Heart left ventricle (tissue), 16 donors: ENCODE measurements around the gene ADIG. TPM values are rescaled to one million over a fixed set of nuclear protein-coding genes. Genes with fewer than 3 reads are reported as not detected.

Experiments used
- ATAC-seq, 4 donors: fragments of 200-7000 bp; cut with Tn5 transposase; one replicate each; pipeline ENCODE4 v1.9.1; 2020 to 2022; ENCODE audit warnings: moderate library complexity in 4 of 4, mild to moderate bottlenecking in 3 of 4, moderate number of reproducible peaks in 1 of 4
- DNase-seq, 5 donors: peaks; one replicate each; pipeline ENCODE4 v3.0.0-alpha.2; 2020
- H3K27ac ChIP-seq, 12 donors: fragments of 200-600 bp; sonication (generic) in 4 of 12; one replicate each; pipeline versions ENCODE4 v1.5.0 to v1.8.0; 2016 to 2022; ENCODE audit warnings: mild to moderate bottlenecking in 2 of 12
- H3K27me3 ChIP-seq, 9 donors: fragments of 200-600 bp; sonication (generic) in 2 of 9; one replicate each; pipeline versions ENCODE4 v1.5.1 to v1.8.0; 2016 to 2022; ENCODE audit warnings: mild to moderate bottlenecking in 3 of 9
- H3K36me3 ChIP-seq, 9 donors: fragments of 200-600 bp; sonication (generic) in 2 of 9; one replicate each; pipeline versions ENCODE4 v1.5.0 to v1.8.0; 2018 to 2022; ENCODE audit warnings: mild to moderate bottlenecking in 2 of 9
- H3K4me1 ChIP-seq, 12 donors: fragments of 200-600 bp; sonication (generic) in 4 of 12; one replicate each; pipeline versions ENCODE4 v1.5.0 to v1.8.0; 2016 to 2022; ENCODE audit warnings: mild to moderate bottlenecking in 3 of 12
- H3K4me3 ChIP-seq, 12 donors: fragments of 200-600 bp; sonication (generic) in 4 of 12; one replicate each; pipeline versions ENCODE4 v1.5.0 to v1.8.0; 2017 to 2022; ENCODE audit warnings: mild to moderate bottlenecking in 9 of 12, moderate library complexity in 4 of 12
- H3K9me3 ChIP-seq, 12 donors: fragments of 200-600 bp; sonication (generic) in 4 of 12; one replicate each; pipeline versions ENCODE4 v1.5.0 to v1.8.0; 2016 to 2022; ENCODE audit warnings: mild to moderate bottlenecking in 1 of 12
- POLR2A ChIP-seq, 2 donors: fragments of 450-650 bp; IDR thresholded peaks; one replicate each; pipeline ENCODE4 v1.6.1; 2017; ENCODE audit warnings: antibody characterized with exemption in 2 of 2, mild to moderate bottlenecking in 2 of 2, moderate library complexity in 2 of 2
- WGBS, 4 donors: extraction: QIAGEN DNeasy Blood & Tissue Kit in 2 of 4; methylation state at CpG; one replicate each; pipeline versions ENCODE4 v1.1.5 to v1.1.7; 2013 to 2018; 5-methylcytosine and 5-hydroxymethylcytosine counted together
- intact Hi-C, 10 donors: fragments of 100-400 bp; cut with DNase I; formaldehyde crosslinking; loops; one replicate each; pipeline versions ENCODE4 v1.11.1 to v1.14.2; 2022
- polyA plus RNA-seq, 2 donors: library from polyadenylated mRNA; stranded (reverse); fragments of 200-250 nt; gene quantifications; one replicate each; pipeline ENCODE4 v1.2.3, GENCODE V29; 2013
- total RNA-seq, 9 donors: library from RNA; depleted of rRNA in 2 of 9; stranded (reverse); fragments of >200 nt in 2 of 9; fragmentation: NEBNext Ultra II Directional in 3 of 9; extraction: Animal tissue kit (Norgen Biotek cat#: 25700) in 3 of 9; gene quantifications; one replicate each; pipeline versions ENCODE4 v1.1.0 to v1.2.4, GENCODE V29; 2016 to 2023
- TF ChIP-seq, protein P1 (sequence below), 12 donors: fragments of 200-600 bp; sonication (generic) in 4 of 12; IDR thresholded peaks; one replicate each; pipeline versions ENCODE4 v1.5.0 to v1.8.0; 2018 to 2022; ENCODE audit warnings: antibody characterized with exemption in 12 of 12, mild to moderate bottlenecking in 5 of 12
- donor health status: ischemic (EF 13 %, LVEDD 7.1; RV severe dilation, severe dysfunction).
- donor health status: healthy with polysubstance abuse.
- donor health status: DM: no; HTN: yes; CAD: no.
- donor health status: DM: no; HTN: no; CAD: no.
- donor health status: ischemic (EF 25% LVEDD 6.9; RV normal size, moderate dysfunction).
- donor health status: ischemic (EF 25% LVEDD 5.7; RV mildly dilated, moderate dysfunction).
- donor health status: healthy.
- donor health status: DM: yes; HTN: yes; CAD: no.
- donor health status: ischemic (EF 35%, LVEDD 5.7; RV mildly dilated, moderate dysfunction).
- donor health status: nonischemic (EF 11% LVEDD 7.7; RV severe dilation, severe dysfunction).
- donor health status: DM: yes; HTN: yes; CAD: no.
- donor health status: PGD.
- donor health status: ischemic (EF 29% LVEDD 5.4; RV normal size, mild dysfunction).
- donor health status: nonischemic (EF 23%, LVEDD 6.1; RV moderate dilation, normal function).

The ADIG gene
- total and polyA plus RNA-seq, 11 donors, result not detected

DNA sequence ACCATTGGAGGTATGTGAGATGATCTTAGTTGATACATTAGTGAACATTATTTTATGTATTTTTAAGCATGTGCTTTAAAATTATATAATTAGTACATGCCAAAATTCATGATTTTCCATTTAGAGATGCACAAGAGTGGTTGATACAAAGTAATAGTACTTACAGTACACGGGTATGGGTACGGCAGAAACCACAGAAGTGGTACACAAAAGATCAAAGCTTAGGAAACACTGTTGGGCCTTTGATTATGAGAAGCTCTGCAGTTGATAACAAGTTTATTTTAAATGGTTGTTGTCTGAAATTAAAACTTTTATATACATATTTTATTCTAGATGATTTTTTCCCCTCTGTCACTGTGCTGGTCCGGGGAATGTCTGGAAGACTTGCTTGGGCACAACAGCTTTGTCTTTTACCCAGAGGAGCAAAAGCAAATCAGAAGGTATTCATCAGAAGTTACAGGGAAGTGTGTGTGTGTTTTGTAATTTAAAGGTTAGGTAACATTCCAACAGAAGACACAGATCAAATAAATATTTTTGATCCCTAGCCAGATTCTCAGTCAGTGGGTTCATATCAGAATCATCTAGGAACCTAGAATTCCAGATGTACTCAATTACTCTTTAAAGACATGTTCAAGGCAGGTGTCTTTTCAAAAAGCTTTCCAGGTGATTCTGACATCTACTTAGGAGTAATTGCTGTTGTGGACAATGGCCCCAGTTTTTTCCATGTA, 32.5 kb upstream of the ADIG start:
- Histone ChIP-seq H3K4me3 (no peak overlapping the region), H3K27me3 (no peaks in the 10 kb centered on the region), H3K9me3 (no peaks in the 10 kb centered on the region), H3K27ac (no peak overlapping the region), H3K4me1 (no peaks in the 10 kb centered on the region), H3K36me3 (peaks cover 0 to 100% (median 98%) of the 10 kb centered on the region in 9 donors)
- DNase-seq (no peak), ATAC-seq (no peak)
- 93 to 97% (median 95%) methylated on average over 3 of the region's 3 CpGs for WGBS, 4 donors
- TF ChIP-seq, protein P1, sequence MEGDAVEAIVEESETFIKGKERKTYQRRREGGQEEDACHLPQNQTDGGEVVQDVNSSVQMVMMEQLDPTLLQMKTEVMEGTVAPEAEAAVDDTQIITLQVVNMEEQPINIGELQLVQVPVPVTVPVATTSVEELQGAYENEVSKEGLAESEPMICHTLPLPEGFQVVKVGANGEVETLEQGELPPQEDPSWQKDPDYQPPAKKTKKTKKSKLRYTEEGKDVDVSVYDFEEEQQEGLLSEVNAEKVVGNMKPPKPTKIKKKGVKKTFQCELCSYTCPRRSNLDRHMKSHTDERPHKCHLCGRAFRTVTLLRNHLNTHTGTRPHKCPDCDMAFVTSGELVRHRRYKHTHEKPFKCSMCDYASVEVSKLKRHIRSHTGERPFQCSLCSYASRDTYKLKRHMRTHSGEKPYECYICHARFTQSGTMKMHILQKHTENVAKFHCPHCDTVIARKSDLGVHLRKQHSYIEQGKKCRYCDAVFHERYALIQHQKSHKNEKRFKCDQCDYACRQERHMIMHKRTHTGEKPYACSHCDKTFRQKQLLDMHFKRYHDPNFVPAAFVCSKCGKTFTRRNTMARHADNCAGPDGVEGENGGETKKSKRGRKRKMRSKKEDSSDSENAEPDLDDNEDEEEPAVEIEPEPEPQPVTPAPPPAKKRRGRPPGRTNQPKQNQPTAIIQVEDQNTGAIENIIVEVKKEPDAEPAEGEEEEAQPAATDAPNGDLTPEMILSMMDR (IDR thresholded peaks at IDR 0.05), result no peak
- no peak for TF ChIP-seq POLR2A (IDR thresholded peaks at IDR 0.05)
- intact Hi-C loops, result no loop called here

DNA sequence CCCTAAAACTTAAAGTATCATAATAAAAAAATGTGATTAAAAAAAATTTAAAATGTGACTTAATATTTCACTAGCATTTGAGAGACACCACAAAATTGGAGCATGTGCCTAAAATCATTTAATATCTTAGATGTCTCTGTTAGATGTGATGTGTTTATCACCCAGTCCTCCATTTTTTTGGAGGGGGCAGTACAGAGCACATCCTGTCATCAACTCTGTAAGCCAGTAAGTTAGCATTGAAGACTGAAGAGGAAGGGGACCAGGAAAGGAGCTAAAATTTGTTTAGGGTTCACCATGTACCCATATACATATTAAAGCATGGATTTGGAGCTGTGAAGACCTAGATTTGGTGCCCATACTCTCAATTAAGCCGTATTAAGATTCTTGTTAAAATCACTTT, 30.7 kb upstream of the ADIG start:
- ATAC-seq (no peak), DNase-seq (no peak)
- WGBS, 4 donors, result 96 to 100% (median 99%) methylated on average over 1 of the region's 1 CpG
- Histone ChIP-seq H3K4me3 (no peak overlapping the region), H3K4me1 (no peaks in the 10 kb centered on the region), H3K27ac (no peak overlapping the region), H3K9me3 (peaks cover 0 to 4% (median 0%) of the 10 kb centered on the region in 12 donors), H3K36me3 (peaks cover 0 to 100% (median 98%) of the 10 kb centered on the region in 9 donors), H3K27me3 (no peaks in the 10 kb centered on the region)
- intact Hi-C loops, result no loop called here
- TF ChIP-seq POLR2A (IDR thresholded peaks at IDR 0.05), result no peak
- TF ChIP-seq, protein P1 (IDR thresholded peaks at IDR 0.05), result peak in 1 of 12 donors; percentile 6

DNA sequence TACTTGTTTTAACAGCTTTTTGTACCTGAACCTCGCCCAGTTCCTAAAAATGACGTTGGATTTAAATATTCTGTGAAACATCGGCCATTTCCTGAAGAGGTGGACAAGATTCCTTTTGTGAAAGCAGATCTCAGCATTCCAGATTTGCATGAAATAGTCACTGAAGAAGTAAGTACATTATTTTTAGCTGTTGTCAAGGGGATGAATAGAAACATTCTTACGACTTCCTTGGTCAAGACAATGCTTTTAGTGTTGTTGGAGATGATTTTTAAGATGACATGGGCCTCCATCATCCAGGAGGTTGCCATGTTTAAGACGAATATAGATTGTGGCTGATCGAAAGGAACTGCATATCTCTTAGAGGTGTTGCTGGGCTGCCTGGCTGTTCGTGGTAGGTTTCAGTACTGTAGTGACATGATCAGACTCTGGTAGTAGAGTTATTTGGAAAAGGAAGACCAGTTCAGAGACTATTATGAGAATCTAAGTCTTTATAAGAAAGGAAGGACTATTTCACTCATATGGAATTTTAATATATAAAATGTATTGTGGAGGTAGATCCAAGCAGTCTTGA, 29.9 kb upstream of the ADIG start:
- intact Hi-C loops, result no loop called here
- H3K9me3 ChIP-seq, result peaks cover 0 to 6% (median 0%) of the 10 kb centered on the region in 12 donors
- H3K27me3 ChIP-seq, result no peaks in the 10 kb centered on the region
- H3K36me3 ChIP-seq, result peaks cover 0 to 100% (median 98%) of the 10 kb centered on the region in 9 donors
- no peak overlapping the region for H3K27ac ChIP-seq
- H3K4me1 ChIP-seq, result no peaks in the 10 kb centered on the region
- H3K4me3 ChIP-seq, result no peak overlapping the region
- TF ChIP-seq, protein P1 (IDR thresholded peaks at IDR 0.05), result no peak
- no peak for TF ChIP-seq POLR2A (IDR thresholded peaks at IDR 0.05)
- ATAC-seq (no peak), DNase-seq (no peak)
- 84 to 92% (median 86%) methylated on average over 7 of the region's 7 CpGs for WGBS, 4 donors

DNA sequence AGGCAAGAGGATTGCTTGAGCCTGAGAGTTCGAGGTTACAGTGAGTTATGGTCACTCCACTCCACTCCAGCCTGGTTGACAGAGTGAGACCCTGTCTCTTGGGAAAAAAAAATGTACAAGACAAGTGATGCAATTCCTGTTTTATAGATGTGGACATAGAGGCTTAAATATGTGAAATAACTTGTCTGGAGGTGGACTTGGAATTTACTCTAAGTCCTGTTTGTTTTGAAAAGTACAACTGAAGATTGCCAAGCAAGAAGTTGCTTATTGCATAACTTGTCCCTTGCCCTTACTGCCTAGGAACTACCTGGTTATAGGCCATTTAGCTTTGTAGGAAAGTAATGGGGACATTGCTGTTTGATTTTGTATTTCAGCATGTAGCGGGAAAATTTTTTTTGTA, 26.0 kb upstream of the ADIG start:
- peaks cover 0 to 100% (median 98%) of the 10 kb centered on the region in 9 donors for H3K36me3 ChIP-seq

More for the DNA sequence above, 26.0 kb upstream of the ADIG start:
- intact Hi-C loops, result no loop called here
- WGBS, 4 donors, result 95 to 100% (median 98%) methylated on average over 2 of the region's 2 CpGs
- no peaks in the 10 kb centered on the region for H3K4me1 ChIP-seq
- H3K9me3 ChIP-seq, result peaks cover 0 to 6% (median 0%) of the 10 kb centered on the region in 12 donors
- no peak for DNase-seq
- ATAC-seq, result no peak
- no peak overlapping the region for H3K27ac ChIP-seq
- H3K4me3 ChIP-seq, result no peak overlapping the region
- H3K27me3 ChIP-seq, result no peaks in the 10 kb centered on the region
- TF ChIP-seq, protein P1 (IDR thresholded peaks at IDR 0.05), result no peak
- no peak for TF ChIP-seq POLR2A (IDR thresholded peaks at IDR 0.05)
